WTC11 (cell line): ENCODE results near the gene RNF19B. TPM values are rescaled to one million over a fixed set of nuclear protein-coding genes. Genes with fewer than 3 reads are reported as not detected.

ENCODE experiments used
- ATAC-seq: fragments of 200-7000 bp; cut with Tn5 transposase; 2 replicates; pipeline ENCODE4 v1.10.0; 2021; ENCODE audit warnings: mild to moderate bottlenecking, moderate library complexity
- CTCF ChIA-PET: fragments of 300-600 bp; sonication (Branson Sonifier 250); formaldehyde crosslinking; loops from one replicate; lab custom pipeline; 2021; ENCODE audit warnings: antibody characterized with exemption; lab: Charles Lee
- POLR2A ChIA-PET: fragments of 350-600 bp; sonication (Branson Sonifier 250); formaldehyde crosslinking; loops from one replicate; lab custom pipeline; 2021; ENCODE audit warnings: antibody characterized with exemption; lab: Charles Lee
- DNase-seq: peaks from one replicate; pipeline ENCODE4 v3.0.0; 2021; ENCODE audit warnings: low spot score
- H3K27ac Mint-ChIP-seq: 2 replicates; pipeline ENCODE4 v1.8.0; 2021; ENCODE audit warnings: mixed read lengths
- H3K27me3 Mint-ChIP-seq: 2 replicates; pipeline ENCODE4 v1.8.0; 2021; ENCODE audit warnings: low read depth, mild to moderate bottlenecking, moderate library complexity, mixed read lengths
- H3K36me3 Mint-ChIP-seq: 2 replicates; pipeline ENCODE4 v1.8.0; 2021; ENCODE audit warnings: mixed read lengths
- H3K4me1 Mint-ChIP-seq: 2 replicates; pipeline ENCODE4 v1.8.0; 2022; ENCODE audit warnings: mixed read lengths
- H3K4me3 Mint-ChIP-seq: 2 replicates; pipeline ENCODE4 v1.8.0; 2021; ENCODE audit warnings: mild to moderate bottlenecking, moderate library complexity, mixed read lengths
- H3K9me3 Mint-ChIP-seq: 2 replicates; pipeline ENCODE4 v1.8.0; 2021; ENCODE audit warnings: mixed read lengths
- ATF2 ChIP-seq: sonication (generic); formaldehyde crosslinking; IDR thresholded peaks from 2 replicates; pipeline ENCODE4 v1.8.1; 2022; ENCODE audit warnings: low read depth, missing genetic modification reagents, borderline replicate concordance
- E2F1 ChIP-seq: sonication (generic); formaldehyde crosslinking; IDR thresholded peaks from 2 replicates; pipeline ENCODE4 v1.8.0; 2022; ENCODE audit warnings: mild to moderate bottlenecking, missing genetic modification reagents
- ELF4 ChIP-seq: sonication (generic); formaldehyde crosslinking; IDR thresholded peaks from 2 replicates; pipeline ENCODE4 v1.8.1; 2022; ENCODE audit warnings: low read depth, mild to moderate bottlenecking, moderate library complexity, missing genetic modification reagents
- ESRRA ChIP-seq: sonication (generic); formaldehyde crosslinking; IDR thresholded peaks from 2 replicates; pipeline ENCODE4 v1.8.1; 2022; ENCODE audit warnings: mild to moderate bottlenecking, missing genetic modification reagents, borderline replicate concordance
- ETV6 ChIP-seq: sonication (generic); formaldehyde crosslinking; IDR thresholded peaks from 2 replicates; pipeline ENCODE4 v1.8.1; 2022; ENCODE audit warnings: mild to moderate bottlenecking, missing genetic modification reagents
- GRHL2 ChIP-seq: fragments of 250-450 bp; sonication (Bioruptor Pico); IDR thresholded peaks from 2 replicates; pipeline ENCODE4 v1.8.0; 2022; ENCODE audit warnings: mild to moderate bottlenecking, moderate library complexity; ENCODE audit not compliant: insufficient replicate concordance, severe bottlenecking
- JAZF1 ChIP-seq: fragments of 250-450 bp; sonication (Bioruptor Pico); IDR thresholded peaks from 2 replicates; pipeline ENCODE4 v1.9.0; 2021; ENCODE audit warnings: moderate library complexity, mild to moderate bottlenecking, inconsistent platforms
- MLX ChIP-seq: sonication (generic); formaldehyde crosslinking; IDR thresholded peaks from 2 replicates; pipeline ENCODE4 v1.8.1; 2023; ENCODE audit warnings: mild to moderate bottlenecking, missing genetic modification reagents, moderate library complexity
- NFATC4 ChIP-seq: fragments of 250-450 bp; sonication (Bioruptor Pico); IDR thresholded peaks from 2 replicates; pipeline ENCODE4 v1.9.0; 2021; ENCODE audit warnings: mild to moderate bottlenecking
- RORB ChIP-seq: fragments of 250-450 bp; sonication (Bioruptor Pico); IDR thresholded peaks from 2 replicates; pipeline ENCODE4 v1.9.0; 2021; ENCODE audit warnings: mild to moderate bottlenecking
- STAT6 ChIP-seq: sonication (generic); formaldehyde crosslinking; conservative IDR thresholded peaks from 2 replicates; pipeline ENCODE4 v1.8.1; 2023; ENCODE audit warnings: mild to moderate bottlenecking, low read depth, missing genetic modification reagents, moderate library complexity
- TCF7 ChIP-seq: sonication (generic); formaldehyde crosslinking; IDR thresholded peaks from 2 replicates; pipeline ENCODE4 v1.8.0; 2022; ENCODE audit warnings: mild to moderate bottlenecking, low read depth, missing genetic modification reagents, moderate library complexity
- TEAD1 ChIP-seq: sonication (generic); formaldehyde crosslinking; IDR thresholded peaks from 2 replicates; pipeline ENCODE4 v1.8.0; 2022; ENCODE audit warnings: mild to moderate bottlenecking, missing genetic modification reagents
- TEAD4 ChIP-seq: sonication (generic); formaldehyde crosslinking; IDR thresholded peaks from 2 replicates; pipeline ENCODE4 v1.8.0; 2022; ENCODE audit warnings: mild to moderate bottlenecking, missing genetic modification reagents
- ZBTB43 ChIP-seq: sonication (generic); formaldehyde crosslinking; IDR thresholded peaks from 2 replicates; pipeline ENCODE4 v1.8.1; 2023; ENCODE audit warnings: mild to moderate bottlenecking, missing genetic modification reagents
- ZNF219 ChIP-seq: sonication (generic); formaldehyde crosslinking; IDR thresholded peaks from 2 replicates; pipeline ENCODE4 v1.8.0; 2023; ENCODE audit warnings: missing genetic modification reagents, mild to moderate bottlenecking, borderline replicate concordance
- ZNF263 ChIP-seq: sonication (generic); formaldehyde crosslinking; IDR thresholded peaks from 2 replicates; pipeline ENCODE4 v1.8.1; 2022; ENCODE audit warnings: low read depth, mild to moderate bottlenecking, moderate library complexity, missing genetic modification reagents
- total RNA-seq: library from RNA; stranded (reverse); gene quantifications from 3 replicates; pipeline ENCODE4 v1.2.3, GENCODE V29; 2021

The RNF19B gene
- total RNA-seq, 1 experiment from 2014 or later, result 21.9 TPM

GRCh38 chr1:32984455-32985171 lies 20.0 kb upstream of the RNF19B start:
- Mint-ChIP-seq H3K27me3 (peaks cover 3% of the 10 kb centered on the region; the same call in 1 of the 2 replicates), H3K4me3 (no peak overlapping the region; the same call in 1 of the 2 replicates), H3K4me1 (peaks cover 57% of the 10 kb centered on the region), H3K36me3 (no peaks in the 10 kb centered on the region), H3K27ac (peak overlapping the region; percentile 66), H3K9me3 (no peaks in the 10 kb centered on the region)
- ChIA-PET CTCF (interaction anchor here (1.8 to 3.4 kb wide), 3 partner anchors 17 to 50 kb away, joined by 6 to 17 read pairs (median 10); partner anchors contain the start of gene RNF19B), POLR2A (interaction anchor here (1.0 kb wide), 1 partner anchor 20 kb away, joined by 3 read pairs; the partner anchor contains the start of gene RNF19B)
- ATAC-seq (peak; percentile 71), DNase-seq (peak; percentile 46)
- TF ChIP-seq ZBTB43 (CRISPR knock-in tag) (0 out of 2 replicates have a peak, but pooled peaks have one; percentile 62), STAT6 (CRISPR knock-in tag) (no peak)

- peak; percentile 44 for ATAC-seq
- no peak for TF ChIP-seq NFATC4 (CRISPR knock-in tag)
- no peak for TF ChIP-seq ZNF263 (CRISPR knock-in tag)
- no peak for TF ChIP-seq TEAD4 (CRISPR knock-in tag)
- no peak for TF ChIP-seq ATF2 (CRISPR knock-in tag)
- no peak for TF ChIP-seq ZNF219
- TF ChIP-seq TEAD1 (CRISPR knock-in tag), result no peak
- TF ChIP-seq MLX (CRISPR knock-in tag), result no peak
- no peak for TF ChIP-seq GRHL2 (CRISPR knock-in tag)
- no peak for TF ChIP-seq E2F1 (CRISPR knock-in tag)
- no peak for TF ChIP-seq TCF7 (CRISPR knock-in tag)
- no peak for TF ChIP-seq JAZF1
- TF ChIP-seq ELF4 (CRISPR knock-in tag), result no peak
- no peak for TF ChIP-seq ETV6 (CRISPR knock-in tag)
- no peak for TF ChIP-seq ESRRA (CRISPR knock-in tag)
- no peak for TF ChIP-seq RORB (CRISPR knock-in tag)
- ChIA-PET POLR2A (interaction anchor here (1.0 kb wide), 1 partner anchor 20 kb away, joined by 3 read pairs; the partner anchor contains the start of gene RNF19B), CTCF (interaction anchor here (1.8 to 3.4 kb wide), 3 partner anchors 17 to 50 kb away, joined by 6 to 17 read pairs (median 10); partner anchors contain the start of gene RNF19B)
- H3K36me3 Mint-ChIP-seq, result no peaks in the 10 kb centered on the region
- peaks cover 3% of the 10 kb centered on the region; the same call in 1 of the 2 replicates for H3K27me3 Mint-ChIP-seq
- H3K4me3 Mint-ChIP-seq, result no peak overlapping the region; the same call in 1 of the 2 replicates
- DNase-seq, result no peak
- H3K4me1 Mint-ChIP-seq, result peaks cover 54% of the 10 kb centered on the region
- H3K27ac Mint-ChIP-seq, result peak overlapping the region; percentile 66
- H3K9me3 Mint-ChIP-seq, result no peaks in the 10 kb centered on the region
These were observed 19.5 kb upstream of the RNF19B start for GRCh38 chr1:32984090-32984454.
